H1 (cell line): ENCODE data around the gene FA2H. TPM values are rescaled to one million over a fixed set of nuclear protein-coding genes. Genes with fewer than 3 reads are reported as not detected.

Experiments used
- CTCF ChIA-PET: fragments of 300-600 bp; sonication (Branson Sonifier 250); formaldehyde crosslinking; loops from one replicate; lab custom pipeline; 2021; ENCODE audit not compliant: partially characterized antibody; lab: Charles Lee
- POLR2A ChIA-PET: fragments of 300-600 bp; sonication (Branson Sonifier 250); formaldehyde crosslinking; loops from one replicate; lab custom pipeline; 2021; ENCODE audit warnings: inconsistent platforms; ENCODE audit not compliant: partially characterized antibody; lab: Charles Lee
- DNase-seq, 2 experiments: peaks; one replicate each; pipeline versions ENCODE4 v3.0.0 to v3.0.0-alpha.2; 2010 to 2022; ENCODE audit warnings: low spot score in 2 of 2, low read depth in 1 of 2, mixed read lengths in 1 of 2
- FAIRE-seq: peaks from 2 replicates; lab custom pipeline; 2011; peaks lifted over from hg19 to GRCh38; lab: Jason Lieb, UNC
- H2AFZ ChIP-seq: 2 replicates; pipeline ENCODE4 v1.8.1; 2012; ENCODE audit warnings: low read length, inconsistent platforms
- H2AK5ac ChIP-seq: 2 replicates; pipeline ENCODE4 v1.6.1; 2013; ENCODE audit warnings: low read depth, low read length
- H2BK120ac ChIP-seq: replicated peaks from 2 replicates; pipeline ENCODE3; 2013; ENCODE audit warnings: low read depth, low read length, inconsistent platforms
- H2BK12ac ChIP-seq: 2 replicates; pipeline ENCODE4 v1.6.1; 2013; ENCODE audit warnings: low read depth, low read length
- H2BK15ac ChIP-seq: 2 replicates; pipeline ENCODE4 v1.6.1; 2013; ENCODE audit warnings: low read length
- H2BK20ac ChIP-seq: 2 replicates; pipeline ENCODE4 v1.6.1; 2013; ENCODE audit warnings: low read length
- H2BK5ac ChIP-seq: 2 replicates; pipeline ENCODE4 v1.6.1; 2013; ENCODE audit warnings: low read depth, low read length
- H3K14ac ChIP-seq: 2 replicates; pipeline ENCODE4 v1.6.1; 2013; ENCODE audit warnings: inconsistent platforms; ENCODE audit not compliant: insufficient read length
- H3K18ac ChIP-seq: 2 replicates; pipeline ENCODE4 v1.6.1; 2013; ENCODE audit warnings: low read length; ENCODE audit errors: extremely low read depth
- H3K23ac ChIP-seq: 2 replicates; pipeline ENCODE4 v1.6.1; 2013; ENCODE audit warnings: inconsistent platforms; ENCODE audit not compliant: insufficient read length
- H3K23me2 ChIP-seq: 2 replicates; pipeline ENCODE4 v1.6.1; 2013; ENCODE audit warnings: low read depth, low read length
- H3K27ac ChIP-seq: 2 replicates; pipeline ENCODE4 v1.6.1; 2011; ENCODE audit warnings: low read depth, low read length, inconsistent platforms
- H3K27me3 ChIP-seq, 4 experiments: replicated peaks in 1 of 4; 1 replicate in 1 of 4; 2 replicates in 3 of 4; pipeline versions ENCODE4 v1.6.1 to v1.8.1; 2011 to 2013; ENCODE audit warnings: low read length in 3 of 4, mild to moderate bottlenecking in 3 of 4, inconsistent platforms in 2 of 4, mixed read lengths in 2 of 4, moderate library complexity in 1 of 4; ENCODE audit not compliant: control insufficient read depth in 3 of 4, insufficient read depth in 3 of 4; ENCODE audit errors: extremely low read depth in 1 of 4
- H3K36me3 ChIP-seq, 4 experiments: 2 replicates each; pipeline versions ENCODE4 v1.6.1 to v1.8.1; 2011 to 2013; ENCODE audit warnings: mild to moderate bottlenecking in 4 of 4, low read length in 3 of 4, moderate library complexity in 2 of 4, control low read depth in 1 of 4, inconsistent platforms in 1 of 4; ENCODE audit not compliant: insufficient read depth in 4 of 4, control insufficient read depth in 2 of 4
- H3K4ac ChIP-seq: replicated peaks from 2 replicates; pipeline ENCODE3; 2013; ENCODE audit warnings: low read length, low read depth, mixed read lengths, inconsistent platforms; ENCODE audit not compliant: insufficient read length
- H3K4me1 ChIP-seq, 4 experiments: replicated peaks in 1 of 4; 1 replicate in 1 of 4; 2 replicates in 3 of 4; pipeline versions ENCODE4 v1.6.1 to v1.8.1; 2011 to 2013; ENCODE audit warnings: low read length in 3 of 4, inconsistent platforms in 2 of 4, mixed read lengths in 1 of 4; ENCODE audit not compliant: insufficient read depth in 4 of 4, control insufficient read depth in 3 of 4
- H3K4me2 ChIP-seq, 2 experiments: 2 replicates each; pipeline versions ENCODE4 v1.6.1 to v1.8.1; 2011 to 2013; ENCODE audit warnings: low read depth in 2 of 2, low read length in 2 of 2, control low read depth in 1 of 2, inconsistent platforms in 1 of 2, mild to moderate bottlenecking in 1 of 2; ENCODE audit not compliant: insufficient read depth in 1 of 2
- H3K4me3 ChIP-seq, 4 experiments: fragments of 200-600, 300-600 bp in 1 of 4; sonication (generic), shearing (Covaris generic), sonication (Bioruptor Twin) in 1 of 4; 2 replicates each; pipeline versions ENCODE4 v1.5.1 to v1.8.1; 2011 to 2016; ENCODE audit warnings: low read length in 4 of 4, low read depth in 3 of 4, control low read depth in 2 of 4, inconsistent platforms in 2 of 4, mild to moderate bottlenecking in 2 of 4, mixed read lengths in 1 of 4, moderate library complexity in 1 of 4; ENCODE audit not compliant: insufficient read depth in 2 of 4; ENCODE audit errors: extremely low read depth in 1 of 4
- H3K56ac ChIP-seq: replicated peaks from 2 replicates; pipeline ENCODE3; 2013; ENCODE audit warnings: low read depth, mild to moderate bottlenecking, mixed read lengths, low read length, inconsistent platforms; ENCODE audit not compliant: insufficient read length
- H3K79me1 ChIP-seq: 2 replicates; pipeline ENCODE4 v1.6.1; 2013; ENCODE audit warnings: low read depth, low read length, control low read depth
- H3K79me2 ChIP-seq, 2 experiments: 2 replicates each; pipeline versions ENCODE4 v1.6.1 to v1.8.1; 2012 to 2013; ENCODE audit warnings: low read length in 2 of 2, mild to moderate bottlenecking in 2 of 2, inconsistent platforms in 1 of 2; ENCODE audit not compliant: insufficient read depth in 2 of 2, control insufficient read depth in 1 of 2
- H3K9ac ChIP-seq, 4 experiments: replicated peaks in 1 of 4; 1 replicate in 1 of 4; 2 replicates in 3 of 4; pipeline versions ENCODE4 v1.6.1 to v1.8.1; 2011 to 2013; ENCODE audit warnings: low read depth in 3 of 4, low read length in 3 of 4, control low read depth in 2 of 4, mild to moderate bottlenecking in 2 of 4, moderate library complexity in 2 of 4, inconsistent platforms in 1 of 4; ENCODE audit errors: extremely low read depth in 1 of 4
- H3K9me3 ChIP-seq, 2 experiments: 2 replicates each; pipeline versions ENCODE4 v1.6.1 to v1.8.1; 2012 to 2013; ENCODE audit warnings: mild to moderate bottlenecking in 2 of 2, moderate library complexity in 2 of 2, control low read depth in 1 of 2, inconsistent platforms in 1 of 2, low read depth in 1 of 2, low read length in 1 of 2, mixed read lengths in 1 of 2; ENCODE audit not compliant: insufficient read depth in 2 of 2
- H4K20me1 ChIP-seq, 2 experiments: replicated peaks in 1 of 2; 2 replicates each; pipeline versions ENCODE3 to v1.8.1; 2011 to 2013; ENCODE audit warnings: inconsistent platforms in 2 of 2, low read length in 2 of 2, mild to moderate bottlenecking in 1 of 2; ENCODE audit not compliant: insufficient read depth in 2 of 2, control insufficient read depth in 1 of 2
- H4K5ac ChIP-seq: 2 replicates; pipeline ENCODE4 v1.6.1; 2013; ENCODE audit warnings: low read length, low read depth, mixed read lengths, inconsistent platforms; ENCODE audit not compliant: insufficient read length
- H4K8ac ChIP-seq: 2 replicates; pipeline ENCODE4 v1.8.0; 2013; ENCODE audit warnings: mild to moderate bottlenecking, moderate library complexity, low read length, inconsistent platforms; ENCODE audit not compliant: insufficient read depth; ENCODE audit errors: extremely low read depth
- H4K91ac ChIP-seq: replicated peaks from 2 replicates; pipeline ENCODE3; 2013; ENCODE audit warnings: low read length, mixed read lengths, inconsistent platforms; ENCODE audit not compliant: insufficient read length
- BCL11A ChIP-seq, 2 experiments: IDR thresholded peaks; one replicate each; pipeline ENCODE4 v1.6.1; 2011; ENCODE audit warnings: low read depth in 2 of 2, low read length in 2 of 2, mild to moderate bottlenecking in 2 of 2
- CTCF ChIP-seq, 3 experiments: IDR thresholded peaks; 1 replicate in 2 of 3; 2 replicates in 1 of 3; pipeline versions ENCODE4 v1.5.1 to v1.6.1; 2011; ENCODE audit warnings: low read length in 3 of 3, mild to moderate bottlenecking in 3 of 3, inconsistent platforms in 2 of 3, low read depth in 1 of 3, moderate library complexity in 1 of 3; ENCODE audit not compliant: insufficient read depth in 1 of 3; ENCODE audit errors: control extremely low read depth in 1 of 3
- NANOG ChIP-seq: IDR thresholded peaks from 2 replicates; pipeline ENCODE4 v1.6.1; 2011; ENCODE audit warnings: low read length, low read depth, mild to moderate bottlenecking, inconsistent platforms; ENCODE audit not compliant: insufficient read depth, poor library complexity, severe bottlenecking
- SIN3A ChIP-seq, 2 experiments: IDR thresholded peaks in 1 of 2; conservative IDR thresholded peaks in 1 of 2; 2 replicates each; pipeline ENCODE4 v1.6.1; 2011 to 2012; ENCODE audit warnings: low read length in 2 of 2, improper control_type of control experiment in 1 of 2, low read depth in 1 of 2, mild to moderate bottlenecking in 1 of 2
- SP1 ChIP-seq: IDR thresholded peaks from 2 replicates; pipeline ENCODE4 v1.6.1; 2011; ENCODE audit warnings: low read depth, low read length
- SUZ12 ChIP-seq: fragments of 200-600 bp; sonication (generic); IDR thresholded peaks from 2 replicates; pipeline ENCODE4 v1.6.1; 2012; ENCODE audit warnings: mild to moderate bottlenecking, inconsistent platforms, low read length, moderate library complexity, mixed read lengths
- ZNF274 ChIP-seq: IDR thresholded peaks from 2 replicates; pipeline ENCODE4 v1.7.0; 2012; ENCODE audit warnings: low read length, borderline replicate concordance; ENCODE audit errors: extremely low read depth
- WGBS, 2 experiments: shearing (Covaris generic) in 1 of 2; methylation state at CpG; one replicate each; pipeline versions ENCODE4 v1.1.6 to v1.1.7; 2013 to 2015; ENCODE audit warnings: low lambda C conversion rate in 2 of 2, mixed read lengths in 2 of 2, inconsistent platforms in 1 of 2, low coverage in 1 of 2, missing lambda C conversion rate in 1 of 2; ENCODE audit not compliant: insufficient replicate concordance in 2 of 2, insufficient coverage in 1 of 2, insufficient read length in 1 of 2; ENCODE audit errors: extremely low coverage in 1 of 2, missing lambda C conversion rate in 1 of 2; 5-methylcytosine and 5-hydroxymethylcytosine counted together
- polyA plus RNA-seq, 7 experiments: library from polyadenylated mRNA; depleted of rRNA in 3 of 7; stranded (reverse) in 5 of 7; unstranded in 2 of 7; fragments of >200 nt in 5 of 7; fragments of 200-250 nt in 2 of 7; gene quantifications; 1 replicate in 5 of 7; 2 replicates in 1 of 7; 4 replicates in 1 of 7; pipeline versions ENCODE4 v1.2.1 to v1.2.3, GENCODE V29; 2011 to 2013; ENCODE audit warnings: missing spikeins in 2 of 7, mixed read lengths in 2 of 7
- total RNA-seq: library from RNA; stranded (reverse); fragmentation: NEBNext Ultra II Directional; extraction: Animal tissue kit (Norgen Biotek cat#: 25700); gene quantifications from 2 replicates; pipeline ENCODE4 v1.2.1, GENCODE V29; 2021

FA2H gene
- total and polyA plus RNA-seq, 2 of the 8 experiments (the other 6 are each of a cell fraction or from before 2014, with no cell fraction given) = 2.1 to 2.5 TPM

GRCh38 chr16:74734361-74735161, 40.1 kb downstream of the FA2H start:
- H3K79me2 ChIP-seq = no peaks in the 10 kb centered on the region
- H3K27me3 ChIP-seq = 0 out of 7 replicates have a peak, but pooled peaks cover 0 to 2% (median 0%) of the 10 kb centered on the region in 4 experiments
- no peaks in the 10 kb centered on the region for H3K36me3 ChIP-seq
- H3K9me3 ChIP-seq = no peaks in the 10 kb centered on the region
- H3K9ac ChIP-seq = peak overlapping the region in 2 of 4 experiments; percentile 17 to 34; a peak in 3 of 7 replicates
- peak overlapping the region; percentile 82 for H4K8ac ChIP-seq
- peak overlapping the region; percentile 26 to 37; a peak in 3 of 4 replicates for H3K4me2 ChIP-seq
- peak overlapping the region; percentile 90 for H2BK20ac ChIP-seq
- H3K4ac ChIP-seq = peak overlapping the region; percentile 13
- peak overlapping the region; percentile 86; the same call in 1 of the 2 replicates for H2BK5ac ChIP-seq
- DNase-seq (peak; percentile 59 to 74), FAIRE-seq (no peak)
- H3K4me1 ChIP-seq = peaks cover 2 to 37% (median 28%) of the 10 kb centered on the region in 4 experiments
- H3K14ac ChIP-seq = no peak overlapping the region
- 0 out of 2 replicates have a peak overlapping the region, but pooled peaks have one; percentile 4 for H2AFZ ChIP-seq
- WGBS, 2 experiments = 59% methylated on average over 20 of the region's 21 CpGs; no CpG with 5 or more reads in 1 of the 2 experiments
- no peak overlapping the region for H3K23ac ChIP-seq
- POLR2A ChIA-PET = interaction anchor here (0.7 to 1.8 kb wide), 8 partner anchors 9 to 117 kb away, joined by 3 to 7 read pairs (median 4); no protein-coding TSS in a partner anchor
- peak overlapping the region in 3 of 4 experiments; percentile 8 to 29 (median 11); a peak in 3 of 8 replicates for H3K4me3 ChIP-seq
- H3K27ac ChIP-seq = no peak overlapping the region
- H3K56ac ChIP-seq = no peak overlapping the region
- peak overlapping the region; percentile 95; the same call in 1 of the 2 replicates for H2BK15ac ChIP-seq
- H3K79me1 ChIP-seq = no peaks in the 10 kb centered on the region
- CTCF ChIA-PET = interaction anchor here (0.6 to 32.9 kb wide), 9 partner anchors 15 to 179 kb away, joined by 3 to 576 read pairs (median 5); partner anchors contain the start of genes FA2H and MLKL
- H3K23me2 ChIP-seq = no peaks in the 10 kb centered on the region
- peak overlapping the region; percentile 43; the same call in 1 of the 2 replicates for H2AK5ac ChIP-seq
- H3K18ac ChIP-seq = peak overlapping the region; percentile 96
- H2BK12ac ChIP-seq = peak overlapping the region; percentile 97
- peak overlapping the region; percentile 96 for H2BK120ac ChIP-seq
- no peak overlapping the region for H4K5ac ChIP-seq
- peak overlapping the region; percentile 97 for H4K91ac ChIP-seq
- H4K20me1 ChIP-seq = no peaks in the 10 kb centered on the region
- TF ChIP-seq SP1 (peak; percentile 86), NANOG (no peak), SUZ12 (no peak), BCL11A (IDR thresholded peaks at IDR 0.05; ENCODE audit: low read depth in 2 of 2, low read length in 2 of 2) (no peak), CTCF (IDR thresholded peaks at IDR 0.05; ENCODE audit: control extremely low read depth in 1 of 3, insufficient read depth in 1 of 3, low read depth in 1 of 3, low read length in 3 of 3) (no peak), ZNF274 (no peak), SIN3A (conservative IDR thresholded peaks at IDR 0.05 in 1 of 2, IDR thresholded peaks at IDR 0.05 in 1 of 2; ENCODE audit: low read depth in 1 of 2, low read length in 2 of 2) (no peak; a peak in 1 of 4 replicates)
